ENCODE results near the gene UNC5C.

DNA sequence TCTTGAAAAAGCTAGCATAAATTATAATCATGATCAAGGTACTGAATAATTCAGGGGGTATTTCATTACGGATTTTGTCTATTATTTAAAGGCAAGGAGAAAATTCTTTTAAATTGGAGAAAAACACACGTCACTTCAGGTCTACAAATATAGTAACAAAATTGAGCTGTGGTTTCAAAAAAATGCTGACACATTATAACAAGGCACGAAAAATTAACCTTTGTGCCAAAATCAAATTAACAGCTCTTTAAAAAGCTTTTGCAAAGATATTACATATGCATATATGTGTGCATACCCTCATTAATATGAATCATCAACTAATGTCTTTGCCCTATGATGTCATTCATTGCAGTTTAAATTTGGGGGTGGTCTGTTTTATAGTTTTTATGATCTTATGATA lies 44.3 kb downstream of the UNC5C start:
- TF ChIP-seq, protein P1, sequence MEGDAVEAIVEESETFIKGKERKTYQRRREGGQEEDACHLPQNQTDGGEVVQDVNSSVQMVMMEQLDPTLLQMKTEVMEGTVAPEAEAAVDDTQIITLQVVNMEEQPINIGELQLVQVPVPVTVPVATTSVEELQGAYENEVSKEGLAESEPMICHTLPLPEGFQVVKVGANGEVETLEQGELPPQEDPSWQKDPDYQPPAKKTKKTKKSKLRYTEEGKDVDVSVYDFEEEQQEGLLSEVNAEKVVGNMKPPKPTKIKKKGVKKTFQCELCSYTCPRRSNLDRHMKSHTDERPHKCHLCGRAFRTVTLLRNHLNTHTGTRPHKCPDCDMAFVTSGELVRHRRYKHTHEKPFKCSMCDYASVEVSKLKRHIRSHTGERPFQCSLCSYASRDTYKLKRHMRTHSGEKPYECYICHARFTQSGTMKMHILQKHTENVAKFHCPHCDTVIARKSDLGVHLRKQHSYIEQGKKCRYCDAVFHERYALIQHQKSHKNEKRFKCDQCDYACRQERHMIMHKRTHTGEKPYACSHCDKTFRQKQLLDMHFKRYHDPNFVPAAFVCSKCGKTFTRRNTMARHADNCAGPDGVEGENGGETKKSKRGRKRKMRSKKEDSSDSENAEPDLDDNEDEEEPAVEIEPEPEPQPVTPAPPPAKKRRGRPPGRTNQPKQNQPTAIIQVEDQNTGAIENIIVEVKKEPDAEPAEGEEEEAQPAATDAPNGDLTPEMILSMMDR (conservative IDR thresholded peaks at IDR 0.05; ENCODE audit: low read length) = no peak
- TF ChIP-seq EZH2phosphoT487 (IDR thresholded peaks at IDR 0.05; ENCODE audit: borderline replicate concordance, low read depth, low read length) = no peak
